Body of pancreas (tissue), 4 donors: ENCODE results near the gene EPC2. TPM values are rescaled to one million over a fixed set of nuclear protein-coding genes. Genes with fewer than 3 reads are reported as not detected.

Experiments
- ATAC-seq: fragments of 150-250 bp; one replicate; pipeline ENCODE4 v1.9.1; 2016
- DNase-seq, 4 donors: peaks; one replicate each; pipeline ENCODE4 v3.0.0-alpha.2; 2019
- H3K27ac ChIP-seq, 4 donors: fragments of 200-600 bp; sonication (generic); 1 replicate in 3 of 4; 2 replicates in 1 of 4; pipeline versions ENCODE4 v1.5.1 to v1.6.1; 2016 to 2019; ENCODE audit warnings: mild to moderate bottlenecking in 1 of 4, mixed read lengths in 1 of 4, moderate library complexity in 1 of 4
- H3K27me3 ChIP-seq, 2 donors: fragments of 200-600 bp; sonication (generic); one replicate each; pipeline ENCODE4 v1.6.0; 2016; ENCODE audit warnings: mild to moderate bottlenecking in 1 of 2
- H3K36me3 ChIP-seq, 2 donors: fragments of 200-600 bp; sonication (generic); replicated peaks in 1 of 2; 2 replicates each; pipeline ENCODE4 v1.5.1; 2016; ENCODE audit warnings: low read depth in 2 of 2; ENCODE audit not compliant: insufficient read depth in 1 of 2
- H3K4me1 ChIP-seq: fragments of 200-600 bp; sonication (generic); one replicate; pipeline ENCODE4 v1.6.0; 2016
- H3K4me3 ChIP-seq, 2 donors: fragments of 200-600 bp; sonication (generic); 1 replicate in 1 of 2; 2 replicates in 1 of 2; pipeline ENCODE4 v1.5.1; 2016 to 2019
- H3K9me3 ChIP-seq, 3 donors: fragments of 200-600 bp; sonication (generic); 1 replicate in 2 of 3; 2 replicates in 1 of 3; pipeline ENCODE4 v1.5.1; 2016
- POLR2A ChIP-seq, 3 donors: fragments of 450-650 bp; IDR thresholded peaks; one replicate each; pipeline ENCODE4 v1.6.1; 2016; ENCODE audit warnings: antibody characterized with exemption in 3 of 3, mild to moderate bottlenecking in 2 of 3
- WGBS, 2 donors: methylation state at CpG; one replicate each; pipeline ENCODE4 v1.1.5; 2017; 5-methylcytosine and 5-hydroxymethylcytosine counted together
- intact Hi-C: fragments of 100-400 bp; cut with DNase I; formaldehyde crosslinking; loops from one replicate; pipeline ENCODE4 v1.15.1; 2023
- total RNA-seq, 2 donors: library from RNA; depleted of rRNA; stranded (reverse); fragments of >200 nt; gene quantifications; one replicate each; pipeline ENCODE4 v1.1.0, GENCODE V29; 2016
- TF ChIP-seq, protein P1 (sequence below), 7 experiments: fragments of 450-650 bp in 4 of 7; fragments of 200-600 bp in 3 of 7; sonication (generic) in 3 of 7; IDR thresholded peaks; one replicate each; pipeline ENCODE4 v1.5.1; 2016 to 2019; ENCODE audit warnings: antibody characterized with exemption in 7 of 7

EPC2 gene
- total RNA-seq, 2 donors from 2014 or later, result 19.2 to 21.1 TPM

DNA sequence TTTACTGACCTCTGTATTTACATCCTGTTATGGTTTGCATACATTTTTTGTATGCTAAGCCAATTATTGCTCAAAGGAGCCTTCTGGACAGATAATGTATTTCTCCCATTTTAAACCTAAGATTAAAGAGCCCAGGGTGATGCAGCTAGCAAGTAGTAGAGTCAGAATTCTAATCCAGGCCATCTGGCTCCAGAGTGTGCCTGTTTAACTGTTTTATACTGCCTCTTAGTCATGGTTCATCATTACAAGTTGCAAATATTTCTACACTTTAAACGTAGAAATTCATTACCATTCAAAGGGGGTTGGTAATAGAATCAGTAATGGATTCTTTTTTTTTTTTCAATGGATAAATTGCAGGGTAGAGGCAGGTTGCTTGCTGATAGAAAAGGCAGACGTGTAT lies 52.4 kb downstream of the EPC2 start:
- intact Hi-C loops, result no loop called here
- no peak overlapping the region for H3K4me3 ChIP-seq
- peaks cover 0 to 5% (median 0%) of the 10 kb centered on the region in 3 donors for H3K9me3 ChIP-seq
- ATAC-seq (no peak), DNase-seq (no peak)
- no peaks in the 10 kb centered on the region for H3K36me3 ChIP-seq
- H3K27ac ChIP-seq, result no peak overlapping the region
- 87 to 90% methylated on average over 2 of the region's 2 CpGs for WGBS, 2 donors
- no peaks in the 10 kb centered on the region for H3K4me1 ChIP-seq
- TF ChIP-seq POLR2A (IDR thresholded peaks at IDR 0.05), result no peak
- TF ChIP-seq, protein P1, sequence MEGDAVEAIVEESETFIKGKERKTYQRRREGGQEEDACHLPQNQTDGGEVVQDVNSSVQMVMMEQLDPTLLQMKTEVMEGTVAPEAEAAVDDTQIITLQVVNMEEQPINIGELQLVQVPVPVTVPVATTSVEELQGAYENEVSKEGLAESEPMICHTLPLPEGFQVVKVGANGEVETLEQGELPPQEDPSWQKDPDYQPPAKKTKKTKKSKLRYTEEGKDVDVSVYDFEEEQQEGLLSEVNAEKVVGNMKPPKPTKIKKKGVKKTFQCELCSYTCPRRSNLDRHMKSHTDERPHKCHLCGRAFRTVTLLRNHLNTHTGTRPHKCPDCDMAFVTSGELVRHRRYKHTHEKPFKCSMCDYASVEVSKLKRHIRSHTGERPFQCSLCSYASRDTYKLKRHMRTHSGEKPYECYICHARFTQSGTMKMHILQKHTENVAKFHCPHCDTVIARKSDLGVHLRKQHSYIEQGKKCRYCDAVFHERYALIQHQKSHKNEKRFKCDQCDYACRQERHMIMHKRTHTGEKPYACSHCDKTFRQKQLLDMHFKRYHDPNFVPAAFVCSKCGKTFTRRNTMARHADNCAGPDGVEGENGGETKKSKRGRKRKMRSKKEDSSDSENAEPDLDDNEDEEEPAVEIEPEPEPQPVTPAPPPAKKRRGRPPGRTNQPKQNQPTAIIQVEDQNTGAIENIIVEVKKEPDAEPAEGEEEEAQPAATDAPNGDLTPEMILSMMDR (IDR thresholded peaks at IDR 0.05), result no peak
- no peaks in the 10 kb centered on the region for H3K27me3 ChIP-seq

DNA sequence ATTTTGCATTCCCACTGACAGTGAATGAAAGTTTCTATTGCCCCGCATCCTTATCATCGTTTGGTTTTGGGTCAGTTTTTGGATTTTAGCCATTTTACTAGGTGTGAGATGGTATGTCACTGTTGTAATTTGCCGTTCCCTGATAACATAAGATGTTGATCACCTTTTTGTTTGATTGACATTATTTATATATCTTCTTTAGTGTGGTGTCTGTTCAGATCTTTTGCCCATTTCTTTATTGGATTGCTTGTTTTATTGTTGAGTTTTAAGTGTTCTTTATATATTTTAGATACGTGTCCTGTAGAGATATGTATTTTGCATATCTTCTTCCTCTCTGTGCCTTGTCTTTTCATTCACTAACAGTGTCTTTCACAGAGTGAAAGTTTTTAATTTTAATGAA lies 55.3 kb downstream of the EPC2 start:
- no peak overlapping the region for H3K27ac ChIP-seq
- intact Hi-C loops, result no loop called here
- WGBS, 2 donors, result 87 to 98% methylated on average over 4 of the region's 4 CpGs
- H3K4me1 ChIP-seq, result no peaks in the 10 kb centered on the region
- no peak overlapping the region for H3K4me3 ChIP-seq
- no peak for TF ChIP-seq POLR2A (IDR thresholded peaks at IDR 0.05)
- peaks cover 0 to 5% (median 0%) of the 10 kb centered on the region in 3 donors for H3K9me3 ChIP-seq
- H3K36me3 ChIP-seq, result peaks cover 0 to 3% of the 10 kb centered on the region in 2 donors
- no peak for DNase-seq
- no peak for ATAC-seq
- no peaks in the 10 kb centered on the region for H3K27me3 ChIP-seq

DNA sequence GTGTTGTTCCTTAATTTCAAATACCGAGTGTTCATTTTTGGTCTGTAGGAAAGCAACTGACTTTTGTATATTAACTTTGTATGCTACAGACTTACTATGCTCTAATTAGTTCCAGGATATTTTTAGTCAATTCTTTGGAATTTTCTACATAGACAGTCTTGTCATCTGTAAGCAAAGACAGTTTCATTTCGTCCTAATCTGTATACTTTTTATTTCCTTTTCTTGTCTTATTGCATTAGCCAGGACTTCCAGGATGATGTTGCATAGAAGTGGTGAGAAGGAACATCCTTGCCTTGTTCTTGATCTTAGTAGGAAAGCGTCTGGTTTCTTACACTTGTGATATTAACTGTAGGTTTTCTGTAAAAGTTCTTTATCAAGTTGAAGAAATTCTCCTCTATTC lies 56.5 kb downstream of the EPC2 start:
- Histone ChIP-seq H3K36me3 (peaks cover 0 to 3% of the 10 kb centered on the region in 2 donors), H3K4me3 (no peak overlapping the region), H3K9me3 (peaks cover 0 to 5% (median 0%) of the 10 kb centered on the region in 3 donors), H3K4me1 (no peaks in the 10 kb centered on the region), H3K27me3 (no peaks in the 10 kb centered on the region), H3K27ac (no peak overlapping the region)
- intact Hi-C loops, result no loop called here
- DNase-seq (no peak), ATAC-seq (no peak)
- WGBS, 2 donors, result 96 to 97% methylated on average over 3 of the region's 3 CpGs
- TF ChIP-seq, protein P1 (IDR thresholded peaks at IDR 0.05), result no peak
- TF ChIP-seq POLR2A (IDR thresholded peaks at IDR 0.05), result no peak

DNA sequence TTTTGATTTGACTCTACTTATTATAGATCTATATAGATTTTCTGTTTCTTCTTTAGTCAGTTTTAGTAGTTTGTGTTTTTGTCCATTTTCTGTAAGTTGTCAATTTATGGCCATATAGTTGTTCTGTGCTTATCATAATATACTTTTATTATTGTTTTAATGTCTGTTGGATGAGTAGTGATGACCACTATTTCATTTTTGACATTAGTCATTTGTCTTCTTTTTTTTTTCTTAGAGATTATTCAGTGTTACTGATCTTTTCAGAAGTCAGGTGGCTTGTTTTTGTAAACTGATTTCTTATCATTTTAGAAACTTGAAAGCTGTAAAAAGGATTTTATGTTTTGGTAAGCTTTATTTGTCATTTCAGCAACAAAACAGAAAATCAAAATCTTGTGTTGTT lies 57.3 kb downstream of the EPC2 start:
- intact Hi-C loops, result no loop called here
- Histone ChIP-seq H3K27me3 (no peaks in the 10 kb centered on the region), H3K4me3 (no peak overlapping the region), H3K36me3 (peaks cover 0 to 3% of the 10 kb centered on the region in 2 donors), H3K9me3 (peaks cover 0 to 5% (median 0%) of the 10 kb centered on the region in 3 donors), H3K4me1 (no peaks in the 10 kb centered on the region), H3K27ac (no peak overlapping the region)
- DNase-seq, result no peak
- no peak for TF ChIP-seq POLR2A (IDR thresholded peaks at IDR 0.05)
- TF ChIP-seq, protein P1 (IDR thresholded peaks at IDR 0.05), result no peak
- no peak for ATAC-seq

DNA sequence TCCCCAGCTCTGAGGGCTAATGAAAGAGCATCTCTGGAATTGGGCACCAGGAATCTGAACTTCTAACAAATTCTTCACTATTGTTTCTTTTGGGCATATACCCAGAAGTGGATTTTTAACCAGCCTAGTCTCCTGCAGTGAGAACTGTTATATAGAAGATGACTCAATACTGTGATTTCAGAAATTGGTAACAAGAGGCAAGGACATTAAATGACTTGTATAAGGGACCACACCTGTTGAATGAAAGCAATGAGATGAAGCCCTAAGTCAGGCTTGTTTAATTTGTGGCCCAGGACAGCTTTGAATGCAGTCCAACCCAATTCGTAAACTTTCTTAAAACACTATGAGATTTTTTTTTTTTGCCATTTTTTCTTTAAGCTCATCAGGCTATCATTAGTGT lies 57.9 kb downstream of the EPC2 start:
- Histone ChIP-seq H3K27me3 (no peaks in the 10 kb centered on the region), H3K4me1 (no peaks in the 10 kb centered on the region), H3K36me3 (peaks cover 0 to 3% of the 10 kb centered on the region in 2 donors), H3K9me3 (peaks cover 0 to 5% (median 0%) of the 10 kb centered on the region in 3 donors), H3K27ac (no peak overlapping the region), H3K4me3 (no peak overlapping the region)
- TF ChIP-seq POLR2A (IDR thresholded peaks at IDR 0.05), result no peak
- TF ChIP-seq, protein P1 (IDR thresholded peaks at IDR 0.05), result no peak
- ATAC-seq (no peak), DNase-seq (no peak)
- intact Hi-C loops, result no loop called here
- 90 to 97% methylated on average over 1 of the region's 1 CpG for WGBS, 2 donors
